ENCODE measurements around the gene NOL9. TPM values are rescaled to one million over a fixed set of nuclear protein-coding genes. Genes with fewer than 3 reads are reported as not detected.

NOL9 gene
- total and polyA plus RNA-seq, 2 donors (not counting 3 experiments of a cell fraction or from before 2014, with no cell fraction given), result 14.1 to 42.9 TPM

GRCh38 chr1:6545276-6546112 is 8.8 kb downstream of the NOL9 start:
- Histone ChIP-seq H4K20me1 (replicated peaks; ENCODE audit: control insufficient read depth, extremely low read depth, insufficient read depth, low read length) (no peaks in the 10 kb centered on the region), H3K9me1 (replicated peaks; ENCODE audit: control insufficient read depth, extremely low read depth, insufficient read depth, low read length) (no peaks in the 10 kb centered on the region), H3K4me3 (replicated peaks in 1 of 3; ENCODE audit: insufficient read depth in 1 of 3, low read depth in 1 of 3, low read length in 3 of 3) (peak overlapping the region in 1 of 3 experiments; percentile 29), H3K79me2 (ENCODE audit: control insufficient read depth, insufficient read depth, low read length) (peaks cover 4% of the 10 kb centered on the region), H3K4me1 (ENCODE audit: control insufficient read depth, extremely low read depth, insufficient read depth, low read length) (peaks cover 35% of the 10 kb centered on the region), H3K9ac (replicated peaks; ENCODE audit: extremely low read depth, insufficient read depth, low read length) (peak overlapping the region; percentile 64), H3K4me2 (ENCODE audit: insufficient read depth, low read length) (peak overlapping the region; percentile 80), H3K36me3 (ENCODE audit: control insufficient read depth in 2 of 2, extremely low read depth in 1 of 2, insufficient read depth in 2 of 2, low read length in 2 of 2) (peaks cover 0 to 15% of the 10 kb centered on the region in 2 experiments), H2AFZ (ENCODE audit: low read depth, low read length) (no peak overlapping the region), H3K9me3 (replicated peaks; ENCODE audit: control insufficient read depth, insufficient read depth, low read length) (no peaks in the 10 kb centered on the region), H3K27ac (ENCODE audit: insufficient read depth, low read depth, low read length) (peak overlapping the region; percentile 83), H3K27me3 (ENCODE audit: control insufficient read depth in 2 of 2, insufficient read depth in 2 of 2, low read length in 2 of 2) (no peaks in the 10 kb centered on the region)
- POLR2A ChIA-PET, result no interaction called here
- peak; percentile 44 for DNase-seq (ENCODE audit: low read depth, low spot score)
- TSS peak; percentile 67 for BruUV-seq (replicated peaks)
- no peak for TF ChIP-seq GATA2 (IDR thresholded peaks at IDR 0.05; ENCODE audit: insufficient read depth, insufficient read length, low read depth, low read length)
- no peak for TF ChIP-seq POLR2AphosphoS5 (IDR thresholded peaks at IDR 0.05; ENCODE audit: insufficient read depth, low read depth, low read length)
- no peak for TF ChIP-seq MYC (IDR thresholded peaks at IDR 0.05; ENCODE audit: low read depth, low read length)
- TF ChIP-seq JUN (IDR thresholded peaks at IDR 0.05; ENCODE audit: borderline replicate concordance, insufficient read depth, insufficient read length, low read depth), result no peak
- TF ChIP-seq, protein P1, sequence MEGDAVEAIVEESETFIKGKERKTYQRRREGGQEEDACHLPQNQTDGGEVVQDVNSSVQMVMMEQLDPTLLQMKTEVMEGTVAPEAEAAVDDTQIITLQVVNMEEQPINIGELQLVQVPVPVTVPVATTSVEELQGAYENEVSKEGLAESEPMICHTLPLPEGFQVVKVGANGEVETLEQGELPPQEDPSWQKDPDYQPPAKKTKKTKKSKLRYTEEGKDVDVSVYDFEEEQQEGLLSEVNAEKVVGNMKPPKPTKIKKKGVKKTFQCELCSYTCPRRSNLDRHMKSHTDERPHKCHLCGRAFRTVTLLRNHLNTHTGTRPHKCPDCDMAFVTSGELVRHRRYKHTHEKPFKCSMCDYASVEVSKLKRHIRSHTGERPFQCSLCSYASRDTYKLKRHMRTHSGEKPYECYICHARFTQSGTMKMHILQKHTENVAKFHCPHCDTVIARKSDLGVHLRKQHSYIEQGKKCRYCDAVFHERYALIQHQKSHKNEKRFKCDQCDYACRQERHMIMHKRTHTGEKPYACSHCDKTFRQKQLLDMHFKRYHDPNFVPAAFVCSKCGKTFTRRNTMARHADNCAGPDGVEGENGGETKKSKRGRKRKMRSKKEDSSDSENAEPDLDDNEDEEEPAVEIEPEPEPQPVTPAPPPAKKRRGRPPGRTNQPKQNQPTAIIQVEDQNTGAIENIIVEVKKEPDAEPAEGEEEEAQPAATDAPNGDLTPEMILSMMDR (IDR thresholded peaks at IDR 0.05; ENCODE audit: extremely low read depth in 1 of 2, insufficient read depth in 1 of 2, low read depth in 1 of 2, low read length in 2 of 2), result no peak
- TF ChIP-seq MAX (IDR thresholded peaks at IDR 0.05; ENCODE audit: insufficient read depth, insufficient read length), result no peak
- no peak for TF ChIP-seq POLR2A (IDR thresholded peaks at IDR 0.05; ENCODE audit: low read depth, low read length)
- no peak for TF ChIP-seq EZH2 (IDR thresholded peaks at IDR 0.05; ENCODE audit: borderline replicate concordance, low read depth, low read length, severe bottlenecking)
- TF ChIP-seq FOS (IDR thresholded peaks at IDR 0.05; ENCODE audit: borderline replicate concordance, insufficient read depth, low read length), result no peak
- intact Hi-C loops (cut with micrococcal nuclease), result loop anchor here (1.0 to 2.0 kb wide), 3 partner anchors 9 to 57 kb away; partner anchors contain the start of genes KLHL21, NOL9 and PLEKHG5
- dilution Hi-C loops (cut with MboI; ENCODE audit: extremely low pct_ligation_motif_present, low sequenced_read_pairs), result no loop called here
- CTCF ChIA-PET, result interaction anchor here (1.0 to 1.6 kb wide), 3 partner anchors 54 to 101 kb away, joined by 4 read pairs; partner anchors contain the start of gene PLEKHG5
- FAIRE-seq, result no peak

Data from endothelial cell of umbilical vein (primary cell).